HepG2 (cell line): Measurements from ENCODE around the gene RAB3C.

Source experiments
- FIP1L1 ChIP-seq: fragments of 200-400 bp; formaldehyde crosslinking; IDR thresholded peaks from 2 replicates; pipeline ENCODE4 v1.6.1; 2018; ENCODE audit warnings: low read depth, mild to moderate bottlenecking, low read length, moderate library complexity, borderline replicate concordance; ENCODE audit not compliant: insufficient read depth
- GABPB1 ChIP-seq: IDR thresholded peaks from 2 replicates; pipeline ENCODE4 v1.6.1; 2016; ENCODE audit warnings: mild to moderate bottlenecking, missing genetic modification reagents, moderate library complexity, missing compliant biosample characterization
- PHF8 ChIP-seq: sonication (generic); formaldehyde crosslinking; IDR thresholded peaks from 2 replicates; pipeline ENCODE4 v1.5.0; 2020; ENCODE audit warnings: missing genetic modification reagents
- POLR2AphosphoS5 ChIP-seq: IDR thresholded peaks from 2 replicates; pipeline ENCODE4 v1.6.1; 2012; ENCODE audit warnings: low read depth, low read length
- TAF1 ChIP-seq: sonication (generic); formaldehyde crosslinking; IDR thresholded peaks from 2 replicates; pipeline ENCODE4 v1.4.0; 2020; ENCODE audit warnings: missing genetic modification reagents
- TBL1XR1 ChIP-seq: fragments of 150-350 bp; IDR thresholded peaks from 2 replicates; pipeline ENCODE4 v1.6.1; 2014; ENCODE audit warnings: borderline replicate concordance, low read length; ENCODE audit not compliant: partially characterized antibody
- TF ChIP-seq, protein P1 (sequence below): sonication (generic); formaldehyde crosslinking; IDR thresholded peaks from 2 replicates; pipeline ENCODE4 v1.8.1; 2022; ENCODE audit warnings: low read depth, mild to moderate bottlenecking, missing genetic modification reagents
- TF ChIP-seq, protein P2 (sequence below): sonication (generic); formaldehyde crosslinking; IDR thresholded peaks from 2 replicates; pipeline ENCODE4 v1.4.0; 2020; ENCODE audit warnings: missing genetic modification reagents
- TF ChIP-seq, protein P3 (sequence below): sonication (generic); formaldehyde crosslinking; IDR thresholded peaks from 2 replicates; pipeline ENCODE4 v1.5.0; 2020; ENCODE audit warnings: mild to moderate bottlenecking, missing genetic modification reagents, moderate library complexity

DNA sequence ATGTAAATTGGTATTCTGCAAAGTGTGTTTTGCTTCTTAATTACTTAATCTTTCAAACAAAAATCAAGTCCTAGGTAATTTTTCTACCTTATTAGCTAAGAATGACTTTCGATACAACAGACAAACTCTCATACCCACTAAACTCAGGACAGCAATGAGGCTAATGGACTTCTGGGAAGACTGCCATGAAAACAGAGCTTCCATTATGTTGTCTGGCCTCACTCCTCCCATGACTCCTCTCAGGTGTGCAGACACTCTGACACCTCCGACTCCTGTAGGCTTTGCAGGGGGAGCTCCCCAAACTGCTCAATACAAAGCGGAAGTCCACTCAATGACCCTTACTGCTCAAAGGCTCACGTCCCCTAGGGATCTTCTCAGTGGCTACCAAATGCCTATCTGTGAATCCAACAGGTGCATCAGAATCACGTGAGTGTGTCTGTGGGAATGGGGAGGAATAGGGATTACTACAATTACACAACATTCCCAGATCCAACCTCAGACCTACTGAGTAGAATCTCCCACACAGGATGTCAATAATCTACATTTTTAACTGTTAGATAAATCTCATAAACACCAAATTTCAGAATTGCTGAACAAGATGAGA lies 289.9 kb downstream of the RAB3C start:
- TF ChIP-seq PHF8 (CRISPR knock-in tag) (no peak), GABPB1 (CRISPR knock-in tag) (no peak), FIP1L1 (no peak), TBL1XR1 (no peak), TAF1 (no peak), POLR2AphosphoS5 (no peak)
- TF ChIP-seq, protein P1, sequence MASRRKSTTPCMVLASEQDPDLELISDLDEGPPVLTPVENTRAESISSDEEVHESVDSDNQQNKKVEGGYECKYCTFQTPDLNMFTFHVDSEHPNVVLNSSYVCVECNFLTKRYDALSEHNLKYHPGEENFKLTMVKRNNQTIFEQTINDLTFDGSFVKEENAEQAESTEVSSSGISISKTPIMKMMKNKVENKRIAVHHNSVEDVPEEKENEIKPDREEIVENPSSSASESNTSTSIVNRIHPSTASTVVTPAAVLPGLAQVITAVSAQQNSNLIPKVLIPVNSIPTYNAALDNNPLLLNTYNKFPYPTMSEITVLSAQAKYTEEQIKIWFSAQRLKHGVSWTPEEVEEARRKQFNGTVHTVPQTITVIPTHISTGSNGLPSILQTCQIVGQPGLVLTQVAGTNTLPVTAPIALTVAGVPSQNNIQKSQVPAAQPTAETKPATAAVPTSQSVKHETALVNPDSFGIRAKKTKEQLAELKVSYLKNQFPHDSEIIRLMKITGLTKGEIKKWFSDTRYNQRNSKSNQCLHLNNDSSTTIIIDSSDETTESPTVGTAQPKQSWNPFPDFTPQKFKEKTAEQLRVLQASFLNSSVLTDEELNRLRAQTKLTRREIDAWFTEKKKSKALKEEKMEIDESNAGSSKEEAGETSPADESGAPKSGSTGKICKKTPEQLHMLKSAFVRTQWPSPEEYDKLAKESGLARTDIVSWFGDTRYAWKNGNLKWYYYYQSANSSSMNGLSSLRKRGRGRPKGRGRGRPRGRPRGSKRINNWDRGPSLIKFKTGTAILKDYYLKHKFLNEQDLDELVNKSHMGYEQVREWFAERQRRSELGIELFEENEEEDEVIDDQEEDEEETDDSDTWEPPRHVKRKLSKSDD (CRISPR knock-in tag) = no peak
- TF ChIP-seq, protein P2, sequence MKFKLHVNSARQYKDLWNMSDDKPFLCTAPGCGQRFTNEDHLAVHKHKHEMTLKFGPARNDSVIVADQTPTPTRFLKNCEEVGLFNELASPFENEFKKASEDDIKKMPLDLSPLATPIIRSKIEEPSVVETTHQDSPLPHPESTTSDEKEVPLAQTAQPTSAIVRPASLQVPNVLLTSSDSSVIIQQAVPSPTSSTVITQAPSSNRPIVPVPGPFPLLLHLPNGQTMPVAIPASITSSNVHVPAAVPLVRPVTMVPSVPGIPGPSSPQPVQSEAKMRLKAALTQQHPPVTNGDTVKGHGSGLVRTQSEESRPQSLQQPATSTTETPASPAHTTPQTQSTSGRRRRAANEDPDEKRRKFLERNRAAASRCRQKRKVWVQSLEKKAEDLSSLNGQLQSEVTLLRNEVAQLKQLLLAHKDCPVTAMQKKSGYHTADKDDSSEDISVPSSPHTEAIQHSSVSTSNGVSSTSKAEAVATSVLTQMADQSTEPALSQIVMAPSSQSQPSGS = no peak
- TF ChIP-seq, protein P3, sequence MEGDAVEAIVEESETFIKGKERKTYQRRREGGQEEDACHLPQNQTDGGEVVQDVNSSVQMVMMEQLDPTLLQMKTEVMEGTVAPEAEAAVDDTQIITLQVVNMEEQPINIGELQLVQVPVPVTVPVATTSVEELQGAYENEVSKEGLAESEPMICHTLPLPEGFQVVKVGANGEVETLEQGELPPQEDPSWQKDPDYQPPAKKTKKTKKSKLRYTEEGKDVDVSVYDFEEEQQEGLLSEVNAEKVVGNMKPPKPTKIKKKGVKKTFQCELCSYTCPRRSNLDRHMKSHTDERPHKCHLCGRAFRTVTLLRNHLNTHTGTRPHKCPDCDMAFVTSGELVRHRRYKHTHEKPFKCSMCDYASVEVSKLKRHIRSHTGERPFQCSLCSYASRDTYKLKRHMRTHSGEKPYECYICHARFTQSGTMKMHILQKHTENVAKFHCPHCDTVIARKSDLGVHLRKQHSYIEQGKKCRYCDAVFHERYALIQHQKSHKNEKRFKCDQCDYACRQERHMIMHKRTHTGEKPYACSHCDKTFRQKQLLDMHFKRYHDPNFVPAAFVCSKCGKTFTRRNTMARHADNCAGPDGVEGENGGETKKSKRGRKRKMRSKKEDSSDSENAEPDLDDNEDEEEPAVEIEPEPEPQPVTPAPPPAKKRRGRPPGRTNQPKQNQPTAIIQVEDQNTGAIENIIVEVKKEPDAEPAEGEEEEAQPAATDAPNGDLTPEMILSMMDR (CRISPR knock-in tag) = no peak
